NCI-H460 (cell line): ENCODE measurements around the gene TBX22. TPM values are rescaled to one million over a fixed set of nuclear protein-coding genes. Genes with fewer than 3 reads are reported as not detected.
"Not testable (repeated sequence)": the region's sequence is repeated elsewhere in the genome, so short reads cannot be mapped to it uniquely, and the experiment has no call there.

Experiments used
- DNase-seq: peaks from one replicate; pipeline ENCODE4 v3.0.0-alpha.2; 2016; ENCODE audit warnings: low read depth; ENCODE audit errors: extremely low read depth
- polyA plus RNA-seq: library from polyadenylated mRNA; depleted of rRNA; stranded (reverse); fragments of >200 nt; gene quantifications from 2 replicates; pipeline ENCODE4 v1.2.3, GENCODE V29; 2014; cell fraction: nucleus; rRNA removed
- total RNA-seq: library from RNA; depleted of rRNA; stranded (reverse); fragments of >200 nt; shearing (Covaris generic); gene quantifications from 2 replicates; pipeline ENCODE4 v1.2.3, GENCODE V29; 2014; rRNA removed

TBX22 gene
- total RNA-seq = not detected in 2 replicates
- polyA plus RNA-seq = not detected in 2 replicates

- no peak for DNase-seq
These were observed at the start of gene TBX22 for GRCh38 chrX:80014141-80014940. TBX22 (plus strand) TSS chrX:80014753; CDS start chrX:80022270, 7,517 bp downstream.

- no peak for DNase-seq
These were observed 38.9 kb upstream of the TBX22 start for GRCh38 chrX:79975605-79976004.

GRCh38 chrX:80004458-80004857 lies 10.1 kb upstream of the TBX22 start:
- no peak for DNase-seq

GRCh38 chrX:80011522-80011921 lies 3.0 kb upstream of the TBX22 start:
- DNase-seq = no peak

- DNase-seq = no peak
These were observed 1.6 kb downstream of the TBX22 start for GRCh38 chrX:80016182-80016581.

GRCh38 chrX:80021621-80022020 lies 7.1 kb downstream of the TBX22 start:
- no peak for DNase-seq

GRCh38 chrX:80022363-80023031 lies 7.9 kb downstream of the TBX22 start:
- DNase-seq = no peak

GRCh38 chrX:80026116-80026515 lies 11.6 kb downstream of the TBX22 start:
- no peak for DNase-seq

GRCh38 chrX:80066156-80066555 lies 51.6 kb downstream of the TBX22 start:
- DNase-seq = not testable (repeated sequence)

GRCh38 chrX:80075625-80076024 lies 61.1 kb downstream of the TBX22 start:
- DNase-seq = not testable (repeated sequence)
